GM12874 (cell line): ENCODE data around the gene SCLY.

ENCODE experiments used
- CTCF ChIP-seq: IDR thresholded peaks from 2 replicates; pipeline ENCODE4 v1.5.1; 2011; ENCODE audit warnings: low read depth, mild to moderate bottlenecking, control low read depth, low read length, moderate library complexity; ENCODE audit not compliant: insufficient read depth

SCLY gene

GRCh38 chr2:238081561-238081960, 20.8 kb downstream of the SCLY start:
- TF ChIP-seq CTCF: no peak

- TF ChIP-seq CTCF: no peak
Measured at GRCh38 chr2:238082151-238082550, 21.4 kb downstream of the SCLY start.

- TF ChIP-seq CTCF: no peak
Measured at GRCh38 chr2:238082827-238083226, 22.0 kb downstream of the SCLY start.

- no peak for TF ChIP-seq CTCF
Measured at GRCh38 chr2:238083919-238084318, 23.1 kb downstream of the SCLY start.

GRCh38 chr2:238084761-238085160, 24.0 kb downstream of the SCLY start:
- TF ChIP-seq CTCF: no peak

- no peak for TF ChIP-seq CTCF
Measured at GRCh38 chr2:238085899-238086298, 25.1 kb downstream of the SCLY start.

GRCh38 chr2:238087211-238087610, 26.4 kb downstream of the SCLY start:
- no peak for TF ChIP-seq CTCF

GRCh38 chr2:238090887-238091286, 30.1 kb downstream of the SCLY start:
- TF ChIP-seq CTCF: no peak
